ENCODE measurements around the gene FOXK2.

The FOXK2 gene

DNA sequence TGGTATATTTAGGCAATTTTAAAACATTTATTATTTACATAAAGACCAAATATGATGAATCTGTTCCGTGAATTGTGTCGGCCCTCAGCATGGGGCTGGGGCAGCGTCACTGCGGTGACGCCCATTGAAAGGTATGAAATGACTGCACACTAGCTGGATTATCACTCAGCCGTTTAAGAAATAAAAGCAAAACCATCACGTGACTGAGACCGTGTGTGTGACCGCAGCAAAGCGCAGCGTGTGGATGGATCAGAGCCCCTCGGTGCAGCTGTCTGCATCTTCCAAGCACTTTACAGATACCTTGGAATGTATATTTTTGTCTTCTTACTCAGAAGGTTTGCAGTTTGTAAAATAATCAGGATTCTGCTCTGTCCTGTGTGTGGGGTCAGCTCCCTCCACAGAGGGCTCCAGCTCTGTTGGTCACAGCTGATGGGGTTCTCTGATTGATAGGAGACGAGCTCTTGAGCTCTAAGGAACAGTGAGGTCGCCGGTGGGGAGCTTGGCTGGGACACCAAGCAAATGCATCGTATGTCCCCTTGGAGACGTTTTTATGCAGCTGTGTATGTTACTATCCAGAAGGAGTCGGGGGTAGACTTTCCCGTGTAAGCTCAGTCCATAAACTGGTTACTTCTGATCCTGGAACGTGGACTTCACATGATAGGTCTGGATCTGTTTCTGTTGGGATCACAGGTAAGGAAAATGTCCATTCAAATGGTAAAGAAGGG, 83.6 kb downstream of the FOXK2 start:
- DNase-seq, result no peak

DNA sequence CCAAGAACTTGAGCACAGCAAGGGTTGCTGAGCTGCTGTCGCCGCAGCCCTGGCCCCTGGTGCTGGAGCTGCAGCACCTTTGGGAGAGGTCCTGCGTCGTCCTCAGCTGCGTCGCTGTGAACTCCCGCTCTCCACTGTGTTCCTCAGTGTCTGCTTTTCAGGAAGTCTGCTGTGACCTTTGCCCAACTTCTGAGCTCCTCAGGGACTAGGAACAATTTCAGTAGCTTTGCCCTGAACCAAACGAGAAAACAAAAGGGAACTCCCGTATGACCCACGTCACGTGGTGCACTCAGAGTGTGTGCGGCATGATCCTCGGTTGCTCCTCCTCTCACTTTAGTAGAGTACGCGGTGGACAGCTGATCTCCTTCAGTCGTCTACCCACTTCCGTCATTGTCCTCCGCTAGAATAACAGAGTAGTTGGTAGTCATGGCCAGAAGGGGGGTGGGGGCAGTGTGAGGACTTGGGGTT, 84.5 kb downstream of the FOXK2 start:
- DNase-seq, result peak in 40 of 56 donors; percentile 11 to 74 (median 46)

DNA sequence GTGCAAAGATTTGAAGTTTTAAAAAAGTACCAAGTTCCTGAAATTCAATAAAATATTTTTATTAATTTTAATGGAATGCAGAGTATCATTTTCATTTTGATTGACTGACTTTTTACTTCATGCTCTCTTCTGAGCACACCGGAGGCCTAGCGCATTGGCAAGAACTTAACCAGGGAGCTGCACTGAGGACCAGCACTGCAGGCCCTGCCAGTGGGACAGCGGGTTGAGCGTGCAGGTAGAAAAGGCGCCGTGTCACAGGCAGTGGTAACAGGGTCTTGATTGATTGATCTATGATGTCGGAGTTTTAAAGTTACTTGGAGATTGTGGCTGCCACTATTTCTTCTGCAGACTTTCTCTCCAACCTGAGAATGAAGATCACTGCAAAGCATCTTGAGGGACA, 85.0 kb downstream of the FOXK2 start:
- no peak for DNase-seq

DNA sequence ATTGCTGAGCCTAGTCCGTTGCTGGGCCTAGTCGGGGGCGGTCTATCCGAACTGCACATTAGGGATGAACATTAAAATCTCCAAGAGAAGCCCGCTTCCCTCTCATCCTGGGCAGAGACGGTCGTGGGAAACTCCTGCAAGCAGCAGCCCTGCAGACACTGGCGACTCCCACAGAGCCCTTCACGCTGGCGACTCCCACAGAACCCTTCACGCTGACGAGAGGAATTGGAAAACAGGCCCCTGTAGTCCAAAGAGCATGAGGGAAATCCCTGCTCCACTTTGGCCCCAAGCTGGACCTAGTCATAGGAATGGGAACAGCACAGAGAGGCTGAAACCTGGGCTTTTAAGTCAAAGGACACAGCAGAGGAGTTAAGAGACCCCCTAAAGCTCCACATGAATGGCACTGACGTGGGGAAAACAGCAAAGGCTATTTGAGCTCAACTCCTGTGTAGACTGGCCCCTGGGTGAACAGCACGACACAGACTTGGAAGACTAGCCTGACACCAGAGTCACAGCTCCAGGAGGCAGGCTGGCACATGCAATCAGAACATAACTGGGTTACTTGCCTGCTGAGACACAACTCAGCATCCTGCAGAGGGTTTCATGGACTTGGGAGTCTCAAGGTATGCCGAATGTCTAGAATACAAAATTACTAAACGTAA, 86.5 kb downstream of the FOXK2 start:
- DNase-seq, result no peak

DNA sequence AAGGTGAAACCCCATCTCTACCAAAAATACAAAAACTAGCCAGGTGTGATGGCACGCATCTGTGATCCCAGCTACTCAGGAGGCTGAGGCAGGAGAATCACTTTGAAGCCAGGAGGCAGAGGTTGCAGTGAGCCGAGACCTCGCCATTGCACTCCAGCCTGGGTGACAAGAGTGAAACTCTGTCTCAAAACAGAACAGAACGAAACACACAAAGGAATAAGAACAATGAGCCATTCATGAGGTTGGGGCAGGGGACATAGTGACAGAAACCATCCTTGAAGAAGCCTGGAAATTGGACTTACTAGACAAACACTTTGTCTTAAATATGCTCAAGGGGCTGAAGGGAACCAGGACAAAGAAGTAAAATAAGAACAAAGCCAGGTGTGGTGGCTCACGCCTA, 89.3 kb downstream of the FOXK2 start:
- DNase-seq, result no peak

DNA sequence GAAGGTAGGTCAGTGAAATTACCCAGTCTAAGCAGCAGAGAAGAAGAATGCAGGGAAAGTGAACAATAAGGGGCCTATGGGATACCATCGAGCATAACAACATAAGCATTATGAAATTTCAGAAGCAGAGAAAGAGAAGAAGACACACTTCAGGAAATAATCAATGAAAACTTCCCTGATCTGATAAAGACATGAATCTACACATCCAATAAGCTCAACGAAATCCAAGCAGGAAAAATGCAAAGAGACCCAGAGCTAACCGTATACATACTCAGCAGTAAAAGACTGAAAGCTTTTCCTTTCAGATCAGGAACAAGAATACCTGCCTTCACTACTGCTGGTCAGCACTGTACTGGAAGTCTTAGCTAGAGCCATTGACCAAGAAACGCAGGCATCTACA, 90.1 kb downstream of the FOXK2 start:
- DNase-seq, result no peak

DNA sequence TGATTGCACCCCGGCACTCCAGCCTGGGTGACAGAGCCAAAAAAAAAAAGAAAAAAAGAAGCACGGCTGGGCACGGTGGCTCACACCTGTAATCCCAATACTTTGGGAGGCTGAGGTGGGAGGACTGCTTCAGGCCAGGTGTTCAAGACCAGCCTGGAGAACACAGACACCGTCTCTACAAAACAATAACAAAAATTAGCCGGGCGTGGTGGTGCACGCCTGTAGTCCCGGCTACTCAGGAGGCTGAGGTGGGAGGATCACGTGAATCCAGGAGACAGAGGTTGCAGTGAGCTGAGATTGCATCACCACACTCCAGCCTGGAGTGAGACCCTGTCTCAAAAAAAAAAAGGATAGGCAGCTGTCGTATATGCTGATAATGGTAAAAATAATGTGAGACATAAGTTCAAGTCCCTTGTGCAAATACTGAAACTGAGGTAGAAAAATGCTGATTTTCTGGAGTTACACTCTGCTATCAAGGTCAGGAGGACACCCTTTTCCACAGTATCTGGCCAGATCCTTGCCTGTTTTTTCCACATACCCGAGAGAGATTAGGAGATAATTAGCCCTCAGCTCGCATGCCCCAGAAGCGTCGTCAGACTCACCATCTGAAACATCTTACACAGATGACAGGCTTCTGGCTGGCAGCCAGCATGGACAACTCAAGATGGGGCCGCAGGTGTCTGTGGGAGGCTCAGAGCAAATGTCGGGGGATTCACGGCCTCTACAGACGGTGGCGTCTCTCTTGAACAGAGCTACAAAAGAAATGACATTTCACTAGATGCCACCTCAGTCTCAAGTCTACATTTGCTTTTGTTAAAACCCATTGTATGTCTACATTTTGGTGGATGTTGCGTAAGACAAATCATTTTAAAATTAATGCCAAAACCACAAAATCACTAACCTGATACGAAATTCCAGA, 91.9 kb downstream of the FOXK2 start:
- no peak for DNase-seq

DNA sequence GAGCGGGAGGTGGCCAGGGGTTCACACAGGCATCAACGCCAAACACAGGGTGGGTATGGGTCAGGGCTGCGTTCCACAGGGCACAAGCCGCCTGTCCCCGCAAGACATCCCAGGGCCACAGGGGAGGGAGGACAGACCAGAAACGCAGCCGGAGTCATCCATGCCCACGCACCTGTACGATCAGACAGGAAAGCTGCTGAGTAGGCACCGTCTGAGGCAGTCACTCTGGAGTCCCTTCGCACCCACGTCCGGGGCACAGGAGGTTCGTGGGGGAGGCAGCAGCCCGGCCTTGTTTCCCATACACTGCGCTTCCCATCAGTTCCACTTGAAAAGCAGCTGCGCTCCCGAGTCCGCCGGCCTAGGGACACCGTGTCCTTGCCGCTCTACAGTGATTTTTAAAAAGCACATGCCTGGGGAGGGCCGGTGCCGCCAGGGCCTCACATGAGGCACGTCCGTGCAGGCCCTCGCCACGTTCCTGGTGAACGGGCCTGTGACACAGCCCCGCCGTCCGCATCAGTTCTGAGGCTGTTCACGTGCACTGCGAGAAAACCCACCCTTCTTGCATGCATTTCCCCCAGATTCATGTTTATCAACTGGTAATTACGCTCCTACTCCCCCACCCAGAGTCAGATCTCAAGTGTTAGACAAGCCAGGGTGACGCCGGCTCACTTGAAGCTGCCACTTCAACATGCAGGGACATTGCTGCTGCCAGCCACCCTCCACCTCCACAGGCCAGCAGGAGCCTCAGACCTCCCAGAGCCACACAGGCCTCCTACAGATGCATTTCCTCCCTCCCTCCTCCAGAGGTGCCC, 94.0 kb downstream of the FOXK2 start:
- peak in 3 of 56 donors; percentile 24 to 35 (median 29) for DNase-seq

DNA sequence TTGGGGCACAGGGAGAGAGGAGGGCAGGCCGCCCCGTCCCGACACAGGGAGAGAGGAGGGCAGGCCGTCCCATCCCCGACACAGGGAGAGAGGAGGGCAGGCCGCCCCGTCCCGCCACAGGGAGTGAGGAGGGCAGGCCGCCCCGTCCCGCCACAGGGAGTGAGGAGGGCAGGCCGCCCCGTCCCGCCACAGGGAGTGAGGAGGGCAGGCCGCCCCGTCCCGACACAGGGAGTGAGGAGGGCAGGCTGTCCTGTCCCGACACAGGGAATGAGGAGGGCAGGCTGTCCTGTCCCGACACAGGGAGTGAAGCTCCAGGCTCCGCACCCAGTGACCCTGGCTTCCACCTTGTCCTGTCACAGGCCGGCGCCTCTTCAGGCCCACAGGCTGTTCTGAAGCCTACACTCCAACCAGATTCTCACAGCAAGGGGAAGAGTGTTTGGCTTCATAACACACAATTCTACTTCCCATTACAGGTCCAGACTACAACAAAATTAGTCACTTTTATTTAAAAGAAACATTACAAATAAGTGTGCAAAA, 94.6 kb downstream of the FOXK2 start:
- no peak for DNase-seq

DNA sequence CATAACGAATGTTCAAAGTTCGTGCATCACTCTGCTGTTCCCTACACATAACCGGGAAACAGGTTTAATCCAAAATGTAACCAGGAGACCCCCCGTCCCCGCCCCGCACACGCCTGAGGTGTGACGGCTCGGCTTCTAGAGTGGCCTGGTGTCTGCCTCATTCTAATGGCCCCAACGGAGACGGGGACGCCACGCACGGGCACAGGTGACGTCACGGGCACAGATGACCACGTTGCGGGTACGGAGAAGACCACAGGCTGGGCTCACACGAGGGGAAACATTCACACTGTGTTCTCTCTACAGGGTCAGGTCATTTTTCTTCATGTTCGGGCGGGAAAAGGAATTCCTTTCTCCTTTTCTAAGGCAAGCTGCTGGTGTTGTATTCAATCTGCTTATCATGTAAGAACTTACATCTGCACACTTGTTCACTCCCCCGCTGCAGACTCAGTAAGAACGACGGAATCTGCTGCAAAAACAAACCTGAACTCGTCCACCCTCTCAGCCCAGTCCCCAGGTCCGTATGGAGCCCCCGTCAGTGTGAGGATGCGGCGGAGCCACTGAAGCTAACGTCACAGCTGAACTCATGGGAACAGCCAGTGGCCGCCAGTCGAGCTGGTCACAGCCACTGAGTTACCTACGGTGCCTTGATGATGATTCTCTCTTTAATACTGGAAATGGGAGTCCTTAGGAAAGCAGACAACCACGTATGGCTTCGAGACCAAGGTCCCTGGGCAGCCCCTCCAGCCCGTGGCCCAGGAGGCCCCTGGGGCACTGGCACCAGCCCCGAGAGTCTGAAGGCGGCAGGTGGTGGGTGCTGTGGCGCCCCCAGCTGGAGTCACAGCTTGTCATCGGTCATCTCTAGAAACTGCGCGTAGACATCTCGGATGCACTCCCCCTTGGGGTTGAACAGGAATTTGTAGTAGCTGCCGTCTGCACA, 95.8 kb downstream of the FOXK2 start:
- DNase-seq, result no peak

DNA sequence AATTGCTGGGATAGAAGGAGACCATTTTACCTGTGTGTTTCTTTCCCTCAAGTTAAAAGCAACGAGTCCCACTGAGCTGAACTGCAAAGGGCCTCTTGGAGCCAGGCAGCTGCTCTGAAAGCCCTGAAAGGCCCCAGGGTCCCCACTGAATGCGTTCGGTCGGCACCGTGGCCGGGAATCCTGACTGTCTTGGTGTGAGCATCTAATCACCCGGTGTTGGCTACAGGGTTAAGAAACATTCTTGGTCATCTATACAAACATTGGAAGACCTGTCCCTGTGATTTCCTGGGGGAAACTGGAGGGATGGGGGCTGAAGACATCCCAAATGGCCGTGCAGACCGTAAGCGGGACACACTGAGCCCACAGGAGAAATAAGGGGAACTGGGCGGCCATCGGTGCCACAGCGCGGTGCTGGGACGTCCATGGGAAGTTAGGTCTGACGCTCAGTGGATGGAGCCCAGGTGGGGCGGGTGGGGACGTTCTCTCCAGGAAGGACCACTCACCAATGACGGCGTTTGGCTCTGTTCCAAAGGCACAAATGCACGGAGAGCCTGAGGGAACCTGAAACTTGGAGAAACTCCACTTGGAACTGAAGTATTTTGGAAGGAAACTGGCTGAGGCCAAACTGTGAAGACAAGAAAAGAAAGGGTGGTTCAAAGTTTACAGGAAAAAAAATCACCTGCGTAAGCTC, 96.6 kb downstream of the FOXK2 start:
- no peak for DNase-seq

DNA sequence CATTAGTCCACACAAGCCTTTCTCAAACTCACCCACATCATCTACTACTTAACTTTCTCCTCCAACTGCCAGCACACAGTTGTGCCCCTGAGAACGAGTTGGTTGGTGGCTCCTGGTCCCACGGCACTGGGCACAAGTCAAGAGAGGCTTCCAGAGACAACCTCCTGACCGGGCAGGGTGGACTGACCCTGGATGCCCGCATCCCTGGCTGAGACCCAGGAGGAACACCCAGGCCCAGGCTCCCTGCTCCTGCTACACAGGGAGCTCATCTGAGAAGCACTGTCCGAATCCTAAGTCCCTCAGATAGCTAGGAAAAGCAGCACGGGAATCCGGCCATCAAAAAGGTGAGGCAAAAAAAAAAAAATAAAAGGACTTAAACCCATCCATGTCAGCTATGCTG, 99.7 kb downstream of the FOXK2 start:
- DNase-seq, result no peak

DNA sequence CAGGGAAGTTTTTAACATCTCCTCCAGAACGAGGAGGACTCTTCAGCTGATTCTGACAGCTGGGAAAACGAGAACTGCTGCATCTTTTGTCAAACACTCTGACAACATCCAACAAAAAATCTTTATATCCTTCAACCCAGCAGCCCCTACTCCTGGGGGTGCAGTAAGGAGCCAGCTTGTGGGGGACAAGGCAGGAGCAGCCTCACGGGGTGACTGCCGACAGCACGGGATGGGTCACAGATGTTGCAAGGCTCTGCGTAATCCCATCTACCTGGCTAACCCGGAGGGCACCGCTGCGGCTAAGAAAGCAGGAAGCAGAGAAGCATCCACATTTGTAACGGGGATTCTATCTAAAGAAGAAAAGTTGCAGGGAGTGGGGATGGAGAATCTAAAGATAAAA, 100.1 kb downstream of the FOXK2 start:
- DNase-seq, result no peak

DNA sequence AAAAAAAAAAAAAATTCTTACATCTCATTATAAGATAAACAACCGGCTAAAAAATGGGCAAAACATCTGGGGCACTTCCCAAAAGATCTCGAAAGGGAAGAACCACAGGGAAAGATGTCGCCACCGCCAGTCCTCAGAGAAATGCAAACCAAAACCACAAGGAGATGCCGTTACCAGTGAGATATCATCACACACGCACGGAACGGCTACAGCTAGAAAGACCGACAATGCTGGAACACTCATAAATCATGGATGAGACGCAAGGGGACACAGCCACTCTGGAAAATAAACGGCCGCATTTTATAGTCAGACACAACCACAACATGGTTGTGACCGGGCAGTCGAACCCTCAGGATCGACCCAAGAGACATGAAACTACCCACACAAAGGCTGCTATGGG, 104.2 kb downstream of the FOXK2 start:
- DNase-seq, result no peak

DNA sequence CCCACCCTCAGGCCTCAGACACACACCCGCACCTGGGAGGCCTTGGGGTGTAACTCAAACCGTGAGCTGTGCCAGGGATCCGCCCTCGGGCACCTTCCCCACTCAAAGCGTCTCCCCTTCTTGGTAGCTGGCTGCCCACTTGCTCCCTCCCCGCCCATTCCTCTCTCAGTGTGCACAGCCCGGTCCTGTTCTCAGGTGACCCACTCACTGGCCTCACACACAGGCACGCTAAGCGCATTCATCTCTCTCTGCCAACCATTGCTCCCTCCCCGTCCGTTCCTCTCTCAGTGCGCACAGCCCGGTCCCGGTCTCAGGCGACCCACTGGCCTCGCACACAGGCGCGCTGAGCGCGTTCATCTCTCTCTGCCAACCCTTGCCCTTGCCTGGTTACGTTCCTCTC, 107.9 kb downstream of the FOXK2 start:
- DNase-seq, result no peak

DNA sequence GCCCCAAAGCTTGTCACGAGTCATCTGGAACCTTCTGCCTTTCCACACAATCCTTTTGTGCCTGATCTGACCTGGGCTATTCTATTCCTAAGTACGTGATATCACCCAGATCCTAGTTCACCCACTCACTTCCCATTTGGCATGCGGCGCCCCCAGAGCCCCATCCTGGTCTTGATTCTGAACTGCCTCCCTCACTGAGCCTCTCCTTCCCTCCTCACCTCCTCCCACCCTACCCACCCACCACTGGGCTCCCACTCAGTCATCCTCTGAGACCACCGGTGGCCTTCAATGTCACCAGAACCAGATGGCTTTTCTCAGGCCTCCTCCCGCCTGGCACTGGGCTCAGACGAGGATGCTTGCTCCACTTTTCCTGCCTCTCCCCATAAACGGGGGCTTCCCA, 110.2 kb downstream of the FOXK2 start:
- no peak for DNase-seq

DNA sequence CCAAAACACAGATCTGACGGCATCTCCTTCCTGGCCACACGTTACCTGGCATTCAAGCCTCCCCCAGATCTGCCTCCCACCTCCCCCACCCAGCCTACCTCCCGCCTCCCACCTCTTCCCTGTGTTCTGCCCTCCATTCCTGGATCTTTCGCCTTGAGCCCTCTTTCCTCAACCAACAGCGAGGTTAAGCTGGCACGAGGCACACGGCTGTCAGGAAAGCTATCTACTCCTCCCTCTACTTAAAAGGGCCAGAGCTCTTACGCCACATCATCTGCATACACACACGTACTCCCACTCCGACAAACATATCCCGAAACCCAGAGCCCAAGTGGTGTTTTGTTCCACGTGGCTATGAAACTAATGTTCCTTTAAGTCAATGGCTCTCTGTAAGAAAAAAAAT, 110.7 kb downstream of the FOXK2 start:
- DNase-seq, result no peak

DNA sequence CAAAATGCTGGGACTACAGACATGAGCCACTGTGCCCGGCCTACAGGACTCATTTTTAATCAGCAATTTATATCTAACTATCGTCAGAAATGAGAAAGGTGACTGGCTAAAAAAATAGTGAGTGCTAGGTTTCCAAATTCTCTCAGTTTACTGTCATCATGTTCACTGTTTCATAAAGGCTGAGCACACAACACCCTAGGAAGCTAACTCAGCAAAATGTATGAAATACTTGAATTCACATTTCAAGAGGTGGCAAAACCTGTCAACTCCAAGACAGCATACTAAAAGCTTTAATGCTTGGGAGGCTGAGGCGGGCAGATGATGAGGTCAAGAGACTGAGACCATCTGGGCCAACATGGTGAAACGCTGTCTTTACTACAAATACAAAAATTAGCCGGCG, 112.0 kb downstream of the FOXK2 start:
- no peak for DNase-seq

DNA sequence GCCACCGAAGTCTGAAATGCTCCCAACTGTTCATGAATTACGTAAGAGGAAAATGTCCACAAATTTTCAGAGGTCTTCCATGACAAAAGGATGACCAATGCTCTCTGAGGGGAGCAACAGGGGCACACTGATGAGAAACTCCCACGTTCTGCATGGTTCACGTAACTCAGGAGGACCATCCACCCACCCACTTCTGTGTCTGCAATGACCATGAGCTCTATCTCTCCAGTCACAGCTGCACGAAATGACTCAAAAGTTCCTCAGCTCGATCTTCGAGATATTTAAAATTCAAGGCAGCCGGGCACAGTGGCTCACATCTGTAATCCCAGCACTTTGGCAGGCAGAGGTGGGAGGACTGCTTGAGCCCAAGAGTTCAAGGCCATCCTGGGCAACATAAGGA, 112.9 kb downstream of the FOXK2 start:
- DNase-seq, result no peak
